DND-41 (cell line): ENCODE data around the gene KCNA3.

ENCODE experiments used
- ATAC-seq: fragments of 200-7000 bp; cut with Tn5 transposase; 3 replicates; pipeline ENCODE4 v1.9.1; 2021; ENCODE audit warnings: low read depth; ENCODE audit not compliant: insufficient read depth
- DNase-seq: peaks from one replicate; pipeline ENCODE4 v3.0.0-alpha.2; 2020
- H2AFZ ChIP-seq: 2 replicates; pipeline ENCODE4 v1.6.0; 2012; ENCODE audit warnings: low read depth, low read length
- H3K27ac ChIP-seq: 2 replicates; pipeline ENCODE4 v1.5.1; 2012; ENCODE audit warnings: low read length, inconsistent platforms
- H3K27me3 ChIP-seq: fragments of 200-600 bp; sonication (generic); 2 replicates; pipeline ENCODE4 v1.6.0; 2012; ENCODE audit warnings: low read length, mild to moderate bottlenecking, inconsistent platforms; ENCODE audit not compliant: insufficient read depth, poor library complexity
- H3K36me3 ChIP-seq: 2 replicates; pipeline ENCODE4 v1.5.1; 2012; ENCODE audit warnings: low read length, inconsistent platforms; ENCODE audit not compliant: insufficient read depth
- H3K4me1 ChIP-seq: 2 replicates; pipeline ENCODE4 v1.5.1; 2012; ENCODE audit warnings: mild to moderate bottlenecking, low read length; ENCODE audit not compliant: insufficient read depth
- H3K4me2 ChIP-seq: 2 replicates; pipeline ENCODE4 v1.6.0; 2012; ENCODE audit warnings: mild to moderate bottlenecking, moderate library complexity, low read length, inconsistent platforms; ENCODE audit not compliant: insufficient read depth
- H3K4me3 ChIP-seq, 2 experiments: fragments of 200-600 bp in 1 of 2; shearing (Covaris generic) in 1 of 2; 2 replicates each; pipeline ENCODE4 v1.5.1; 2012 to 2016; ENCODE audit warnings: inconsistent platforms in 2 of 2, low read length in 2 of 2, mild to moderate bottlenecking in 2 of 2, low read depth in 1 of 2, moderate library complexity in 1 of 2
- H3K79me2 ChIP-seq: 2 replicates; pipeline ENCODE4 v1.6.0; 2012; ENCODE audit warnings: low read length, inconsistent platforms; ENCODE audit not compliant: insufficient read depth
- H3K9ac ChIP-seq: 2 replicates; pipeline ENCODE4 v1.6.0; 2012; ENCODE audit warnings: low read depth, mild to moderate bottlenecking, inconsistent platforms, low read length, moderate library complexity
- H3K9me3 ChIP-seq: 2 replicates; pipeline ENCODE4 v1.5.1; 2012; ENCODE audit warnings: low read length, moderate library complexity, mild to moderate bottlenecking, inconsistent platforms; ENCODE audit not compliant: insufficient read depth, severe bottlenecking
- H4K20me1 ChIP-seq: 2 replicates; pipeline ENCODE4 v1.6.0; 2012; ENCODE audit warnings: low read length; ENCODE audit not compliant: insufficient read depth
- EZH2 ChIP-seq: IDR thresholded peaks from 3 replicates; pipeline ENCODE4 v1.6.1; 2012; ENCODE audit warnings: borderline replicate concordance, low read depth, mild to moderate bottlenecking, moderate library complexity, low read length, inconsistent platforms; ENCODE audit not compliant: severe bottlenecking
- TF ChIP-seq, protein P1 (sequence below): IDR thresholded peaks from 2 replicates; pipeline ENCODE4 v1.5.1; 2012; ENCODE audit warnings: borderline replicate concordance, low read length, moderate library complexity, mild to moderate bottlenecking; ENCODE audit not compliant: poor library complexity, severe bottlenecking; ENCODE audit errors: extremely low read depth

The KCNA3 gene

GRCh38 chr1:110696818-110697217, 22.1 kb upstream of the KCNA3 start:
- no peak overlapping the region for H3K9ac ChIP-seq
- H3K4me3 ChIP-seq: no peak overlapping the region
- ATAC-seq (no peak), DNase-seq (no peak)
- H3K9me3 ChIP-seq: no peaks in the 10 kb centered on the region
- TF ChIP-seq, protein P1, sequence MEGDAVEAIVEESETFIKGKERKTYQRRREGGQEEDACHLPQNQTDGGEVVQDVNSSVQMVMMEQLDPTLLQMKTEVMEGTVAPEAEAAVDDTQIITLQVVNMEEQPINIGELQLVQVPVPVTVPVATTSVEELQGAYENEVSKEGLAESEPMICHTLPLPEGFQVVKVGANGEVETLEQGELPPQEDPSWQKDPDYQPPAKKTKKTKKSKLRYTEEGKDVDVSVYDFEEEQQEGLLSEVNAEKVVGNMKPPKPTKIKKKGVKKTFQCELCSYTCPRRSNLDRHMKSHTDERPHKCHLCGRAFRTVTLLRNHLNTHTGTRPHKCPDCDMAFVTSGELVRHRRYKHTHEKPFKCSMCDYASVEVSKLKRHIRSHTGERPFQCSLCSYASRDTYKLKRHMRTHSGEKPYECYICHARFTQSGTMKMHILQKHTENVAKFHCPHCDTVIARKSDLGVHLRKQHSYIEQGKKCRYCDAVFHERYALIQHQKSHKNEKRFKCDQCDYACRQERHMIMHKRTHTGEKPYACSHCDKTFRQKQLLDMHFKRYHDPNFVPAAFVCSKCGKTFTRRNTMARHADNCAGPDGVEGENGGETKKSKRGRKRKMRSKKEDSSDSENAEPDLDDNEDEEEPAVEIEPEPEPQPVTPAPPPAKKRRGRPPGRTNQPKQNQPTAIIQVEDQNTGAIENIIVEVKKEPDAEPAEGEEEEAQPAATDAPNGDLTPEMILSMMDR: no peak
- no peak for TF ChIP-seq EZH2
- no peaks in the 10 kb centered on the region for H3K36me3 ChIP-seq
- H3K79me2 ChIP-seq: no peaks in the 10 kb centered on the region
- H3K27me3 ChIP-seq: no peaks in the 10 kb centered on the region
- H3K4me2 ChIP-seq: no peak overlapping the region
- no peaks in the 10 kb centered on the region for H3K4me1 ChIP-seq
- no peaks in the 10 kb centered on the region for H4K20me1 ChIP-seq
- H3K27ac ChIP-seq: no peak overlapping the region
- no peak overlapping the region for H2AFZ ChIP-seq

DNA sequence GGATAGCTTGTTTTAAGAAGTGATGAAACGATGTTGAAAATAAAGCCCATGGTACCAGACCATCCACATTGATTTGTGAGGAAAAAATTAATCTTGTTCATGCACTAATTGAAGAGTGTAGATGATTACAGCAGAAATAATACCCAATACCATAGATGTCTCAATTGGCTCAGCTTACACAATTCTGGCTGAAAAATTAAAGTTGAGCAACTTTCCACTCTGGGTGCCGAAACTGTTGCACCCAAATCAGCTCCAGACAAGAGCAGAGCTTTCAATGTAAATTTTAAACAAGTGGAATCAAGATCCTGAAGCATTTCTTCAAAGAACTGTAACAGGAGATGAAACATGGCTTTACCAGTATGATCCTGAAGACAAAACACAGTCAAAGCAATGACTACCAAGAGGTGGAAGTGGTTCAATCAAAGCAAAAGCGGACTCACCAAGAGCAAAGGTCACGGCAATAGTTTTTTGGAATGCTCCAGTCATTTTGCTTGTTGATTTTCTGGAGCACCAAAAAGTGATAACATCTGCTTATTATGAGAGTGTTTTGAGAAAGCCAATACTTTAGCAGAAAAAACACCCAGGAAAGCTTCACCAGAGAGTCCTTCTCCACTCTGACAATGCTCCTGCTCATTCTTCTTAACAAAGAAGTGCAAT, 16.1 kb upstream of the KCNA3 start:
- H3K4me3 ChIP-seq: no peak overlapping the region
- H2AFZ ChIP-seq: no peak overlapping the region
- H3K9me3 ChIP-seq: no peaks in the 10 kb centered on the region
- no peaks in the 10 kb centered on the region for H4K20me1 ChIP-seq
- TF ChIP-seq, protein P1: no peak
- TF ChIP-seq EZH2: no peak
- H3K9ac ChIP-seq: no peak overlapping the region
- no peak for ATAC-seq
- no peaks in the 10 kb centered on the region for H3K79me2 ChIP-seq
- H3K36me3 ChIP-seq: no peaks in the 10 kb centered on the region
- H3K4me2 ChIP-seq: no peak overlapping the region
- DNase-seq: no peak
- no peak overlapping the region for H3K27ac ChIP-seq
- peaks cover 20% of the 10 kb centered on the region for H3K27me3 ChIP-seq
- no peaks in the 10 kb centered on the region for H3K4me1 ChIP-seq

DNA sequence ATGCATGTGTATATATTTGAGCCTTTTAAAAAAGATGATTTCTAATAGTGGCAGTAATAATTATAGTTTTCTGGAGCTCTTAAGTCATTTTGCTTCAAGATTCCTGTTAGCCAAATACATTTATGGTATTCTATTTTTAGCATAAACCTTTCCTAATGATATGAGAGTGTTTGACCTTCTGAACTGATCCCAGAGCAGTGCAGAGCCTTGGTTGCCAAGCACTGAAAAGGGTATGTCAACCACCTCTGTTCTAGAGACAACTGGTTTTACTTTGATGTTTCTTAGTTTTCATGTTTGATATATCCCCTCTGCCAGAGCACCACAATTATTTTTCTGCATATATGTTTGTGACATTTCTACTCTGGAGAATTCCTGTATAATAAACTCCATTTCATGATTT, 15.1 kb upstream of the KCNA3 start:
- Histone ChIP-seq H3K4me2 (no peak overlapping the region), H4K20me1 (no peaks in the 10 kb centered on the region), H3K9me3 (no peaks in the 10 kb centered on the region), H2AFZ (no peak overlapping the region), H3K27me3 (peaks cover 20% of the 10 kb centered on the region), H3K36me3 (no peaks in the 10 kb centered on the region), H3K4me3 (no peak overlapping the region), H3K4me1 (no peaks in the 10 kb centered on the region), H3K27ac (no peak overlapping the region), H3K79me2 (no peaks in the 10 kb centered on the region), H3K9ac (no peak overlapping the region)
- no peak for ATAC-seq
- TF ChIP-seq EZH2: no peak
- TF ChIP-seq, protein P1: no peak
- DNase-seq: no peak

- ATAC-seq: no peak
- Histone ChIP-seq H3K27me3 (peaks cover 20% of the 10 kb centered on the region), H3K4me1 (no peaks in the 10 kb centered on the region), H3K9ac (no peak overlapping the region), H4K20me1 (no peaks in the 10 kb centered on the region), H3K79me2 (no peaks in the 10 kb centered on the region), H2AFZ (no peak overlapping the region), H3K27ac (no peak overlapping the region), H3K36me3 (no peaks in the 10 kb centered on the region), H3K4me2 (no peak overlapping the region), H3K9me3 (no peaks in the 10 kb centered on the region), H3K4me3 (no peak overlapping the region)
- TF ChIP-seq, protein P1: no peak
- no peak for TF ChIP-seq EZH2
- no peak for DNase-seq
Measured at GRCh38 chr1:110688514-110688913, 13.8 kb upstream of the KCNA3 start.
